ENCODE results near the gene MFN2.

Gene MFN2

DNA sequence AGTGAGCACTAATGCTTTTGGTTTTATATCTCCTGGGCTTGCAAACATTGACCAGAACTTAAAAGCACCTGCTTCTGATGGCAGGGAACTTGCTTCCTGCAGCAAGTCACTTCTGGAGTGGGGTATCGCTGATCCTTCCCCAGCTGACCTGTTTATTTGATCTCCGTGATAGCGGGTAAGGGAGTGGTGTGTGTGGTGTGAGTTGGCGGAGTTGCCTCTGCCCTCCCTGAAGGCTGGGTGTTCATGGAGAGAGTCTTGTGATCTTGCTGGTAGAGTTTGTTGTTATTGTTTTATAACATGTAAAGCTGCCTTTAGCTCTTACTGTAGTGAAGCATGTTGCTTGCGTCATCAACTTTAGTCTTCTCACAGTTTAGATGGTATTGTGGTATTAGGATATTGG is 3.9 kb downstream of the MFN2 start:
- Histone ChIP-seq H2BK12ac (ENCODE audit: low read length) (no peak overlapping the region), H2BK120ac (ENCODE audit: insufficient read depth, low read length, poor library complexity) (no peak overlapping the region), H3K23ac (ENCODE audit: low read length) (no peak overlapping the region), H3K4me2 (ENCODE audit: low read length) (no peak overlapping the region), H3K27me3 (ENCODE audit: insufficient read depth, low read length) (no peaks in the 10 kb centered on the region), H3K9me3 (ENCODE audit: insufficient read depth, low read depth, low read length) (no peaks in the 10 kb centered on the region), H3K14ac (ENCODE audit: low read length) (no peak overlapping the region), H3K4ac (ENCODE audit: low read depth, low read length) (no peak overlapping the region), H3K18ac (ENCODE audit: low read length) (no peak overlapping the region), H2AFZ (ENCODE audit: insufficient read depth, low read length, poor library complexity) (no peak overlapping the region), H3K4me3 (ENCODE audit: low read depth, low read length) (no peak overlapping the region), H4K12ac (ENCODE audit: low read depth, low read length) (no peak overlapping the region), H3K9ac (ENCODE audit: low read length) (no peak overlapping the region), H3K36me3 (ENCODE audit: control insufficient read depth in 1 of 2, insufficient read depth in 2 of 2, low read length in 2 of 2) (peaks cover 26 to 49% of the 10 kb centered on the region in 2 experiments), H2AK5ac (ENCODE audit: low read length) (no peak overlapping the region), H2BK5ac (ENCODE audit: low read depth, low read length, poor library complexity) (no peak overlapping the region), H3K79me1 (ENCODE audit: low read length) (peaks cover 4% of the 10 kb centered on the region), H3K4me1 (ENCODE audit: control insufficient read depth in 1 of 2, insufficient read depth in 2 of 2, low read length in 2 of 2) (peaks cover 8 to 12% of the 10 kb centered on the region in 2 experiments), H3K79me2 (ENCODE audit: control insufficient read depth, insufficient read depth, low read length, poor library complexity) (peaks cover 7% of the 10 kb centered on the region), H4K91ac (ENCODE audit: low read depth, low read length) (no peak overlapping the region), H4K8ac (ENCODE audit: low read depth, low read length) (no peak overlapping the region), H3K27ac (ENCODE audit: low read depth, low read length) (no peak overlapping the region)
- no CpG with 5 or more reads among the region's 5 CpGs for WGBS (ENCODE audit: extremely low coverage, insufficient coverage, insufficient read length)
- DNase-seq = no peak

DNA sequence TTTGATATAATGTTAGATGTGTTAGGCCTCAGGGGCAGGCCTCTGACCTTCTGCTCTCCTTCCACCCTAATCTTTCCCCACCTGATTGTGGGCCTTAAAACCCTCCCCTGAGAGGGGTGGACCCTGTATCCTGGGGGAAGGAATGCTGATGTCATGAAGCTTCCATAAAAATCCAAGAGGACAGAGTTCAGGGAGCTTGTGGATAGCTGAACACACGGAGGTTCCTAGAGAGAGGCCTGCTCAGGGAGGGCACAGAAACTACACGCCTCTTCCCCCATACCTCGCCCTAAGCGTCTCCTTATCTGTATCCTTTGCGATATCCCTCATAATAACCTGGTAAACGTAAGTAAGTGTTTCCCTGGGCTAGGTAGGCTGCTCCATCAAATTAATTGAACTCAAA is 4.3 kb downstream of the MFN2 start:
- Histone ChIP-seq H3K4me2 (ENCODE audit: low read length) (no peak overlapping the region), H3K4ac (ENCODE audit: low read depth, low read length) (no peak overlapping the region), H3K27ac (ENCODE audit: low read depth, low read length) (no peak overlapping the region), H3K9me3 (ENCODE audit: insufficient read depth, low read depth, low read length) (no peaks in the 10 kb centered on the region), H3K36me3 (ENCODE audit: control insufficient read depth in 1 of 2, insufficient read depth in 2 of 2, low read length in 2 of 2) (peaks cover 29 to 52% of the 10 kb centered on the region in 2 experiments), H2BK12ac (ENCODE audit: low read length) (no peak overlapping the region), H2AFZ (ENCODE audit: insufficient read depth, low read length, poor library complexity) (no peak overlapping the region), H3K4me3 (ENCODE audit: low read depth, low read length) (no peak overlapping the region), H3K23ac (ENCODE audit: low read length) (no peak overlapping the region), H2BK120ac (ENCODE audit: insufficient read depth, low read length, poor library complexity) (no peak overlapping the region), H3K79me1 (ENCODE audit: low read length) (peaks cover 4% of the 10 kb centered on the region), H3K9ac (ENCODE audit: low read length) (no peak overlapping the region), H3K14ac (ENCODE audit: low read length) (no peak overlapping the region), H3K27me3 (ENCODE audit: insufficient read depth, low read length) (no peaks in the 10 kb centered on the region), H4K12ac (ENCODE audit: low read depth, low read length) (no peak overlapping the region), H2AK5ac (ENCODE audit: low read length) (no peak overlapping the region), H2BK5ac (ENCODE audit: low read depth, low read length, poor library complexity) (no peak overlapping the region), H3K18ac (ENCODE audit: low read length) (no peak overlapping the region), H3K4me1 (ENCODE audit: control insufficient read depth in 1 of 2, insufficient read depth in 2 of 2, low read length in 2 of 2) (peaks cover 5 to 8% of the 10 kb centered on the region in 2 experiments), H4K91ac (ENCODE audit: low read depth, low read length) (no peak overlapping the region), H3K79me2 (ENCODE audit: control insufficient read depth, insufficient read depth, low read length, poor library complexity) (peaks cover 7% of the 10 kb centered on the region), H4K8ac (ENCODE audit: low read depth, low read length) (no peak overlapping the region)
- WGBS (ENCODE audit: extremely low coverage, insufficient coverage, insufficient read length) = no CpG with 5 or more reads among the region's 6 CpGs
- DNase-seq = no peak

DNA sequence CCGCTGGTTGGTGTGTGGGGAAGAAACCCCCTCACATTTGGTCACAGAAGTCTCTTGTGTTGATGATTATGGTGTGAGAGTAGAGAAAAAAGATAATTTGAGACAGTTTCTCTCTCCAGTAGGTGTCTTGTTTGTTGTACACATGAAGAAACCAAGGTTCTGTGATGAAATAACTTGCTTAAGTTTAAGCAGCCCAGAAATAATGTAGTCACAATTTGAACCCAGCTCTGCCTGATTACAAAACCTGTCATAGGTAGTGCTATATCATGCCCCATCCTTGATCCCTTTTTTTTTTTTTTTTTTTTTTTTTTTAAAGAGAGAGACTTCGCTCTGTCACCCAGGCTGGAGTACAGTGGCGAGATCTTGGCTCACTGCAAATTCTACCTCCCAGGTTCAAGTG is 4.9 kb downstream of the MFN2 start:
- WGBS (ENCODE audit: extremely low coverage, insufficient coverage, insufficient read length) = no CpG with 5 or more reads among the region's 3 CpGs
- no peak for DNase-seq
- H3K14ac ChIP-seq (ENCODE audit: low read length) = no peak overlapping the region

DNA sequence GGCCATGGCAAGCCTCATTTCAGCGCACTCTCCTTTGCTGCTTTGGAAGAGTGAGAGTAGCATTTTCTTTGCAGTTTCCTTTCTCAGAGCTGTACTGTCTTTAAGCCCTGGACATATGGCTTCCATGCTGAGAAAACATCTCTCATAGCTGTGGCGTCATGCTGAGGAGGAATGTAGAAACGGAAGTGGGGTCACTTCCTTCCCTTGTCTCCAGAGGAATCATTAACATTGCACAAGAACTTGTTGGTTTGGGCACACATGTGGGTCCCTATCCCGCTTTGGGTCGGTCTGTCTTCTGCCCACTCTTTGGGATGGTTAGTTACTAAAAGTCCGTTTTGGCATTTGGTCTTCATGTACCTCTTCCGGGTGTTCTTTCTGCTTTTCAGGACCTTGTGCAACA is 5.6 kb downstream of the MFN2 start:
- no peak overlapping the region for H2BK120ac ChIP-seq (ENCODE audit: insufficient read depth, low read length, poor library complexity)
- no peak overlapping the region for H2BK5ac ChIP-seq (ENCODE audit: low read depth, low read length, poor library complexity)
- H3K4me3 ChIP-seq (ENCODE audit: low read depth, low read length) = no peak overlapping the region
- H4K91ac ChIP-seq (ENCODE audit: low read depth, low read length) = no peak overlapping the region
- H3K4me1 ChIP-seq (ENCODE audit: control insufficient read depth in 1 of 2, insufficient read depth in 2 of 2, low read length in 2 of 2) = peaks cover 6 to 10% of the 10 kb centered on the region in 2 experiments
- no peaks in the 10 kb centered on the region for H3K27me3 ChIP-seq (ENCODE audit: insufficient read depth, low read length)
- H2AFZ ChIP-seq (ENCODE audit: insufficient read depth, low read length, poor library complexity) = no peak overlapping the region
- no peak overlapping the region for H3K14ac ChIP-seq (ENCODE audit: low read length)
- H4K8ac ChIP-seq (ENCODE audit: low read depth, low read length) = no peak overlapping the region
- H4K12ac ChIP-seq (ENCODE audit: low read depth, low read length) = no peak overlapping the region
- H3K27ac ChIP-seq (ENCODE audit: low read depth, low read length) = no peak overlapping the region
- H3K4me2 ChIP-seq (ENCODE audit: low read length) = no peak overlapping the region
- no peak overlapping the region for H2BK12ac ChIP-seq (ENCODE audit: low read length)
- peak overlapping the region; percentile 69 for H3K4ac ChIP-seq (ENCODE audit: low read depth, low read length)
- no peaks in the 10 kb centered on the region for H3K9me3 ChIP-seq (ENCODE audit: insufficient read depth, low read depth, low read length)
- WGBS (ENCODE audit: extremely low coverage, insufficient coverage, insufficient read length) = no CpG with 5 or more reads among the region's 7 CpGs
- no peak overlapping the region for H3K23ac ChIP-seq (ENCODE audit: low read length)
- no peak overlapping the region for H2AK5ac ChIP-seq (ENCODE audit: low read length)
- H3K79me1 ChIP-seq (ENCODE audit: low read length) = no peaks in the 10 kb centered on the region
- peaks cover 40 to 63% of the 10 kb centered on the region in 2 experiments for H3K36me3 ChIP-seq (ENCODE audit: control insufficient read depth in 1 of 2, insufficient read depth in 2 of 2, low read length in 2 of 2)
- H3K18ac ChIP-seq (ENCODE audit: low read length) = no peak overlapping the region
- H3K79me2 ChIP-seq (ENCODE audit: control insufficient read depth, insufficient read depth, low read length, poor library complexity) = peaks cover 4% of the 10 kb centered on the region
- DNase-seq = no peak
- H3K9ac ChIP-seq (ENCODE audit: low read length) = no peak overlapping the region

More for the DNA sequence above, 4.9 kb downstream of the MFN2 start:
- Histone ChIP-seq H3K4me2 (ENCODE audit: low read length) (no peak overlapping the region), H4K12ac (ENCODE audit: low read depth, low read length) (no peak overlapping the region), H3K9ac (ENCODE audit: low read length) (no peak overlapping the region), H3K9me3 (ENCODE audit: insufficient read depth, low read depth, low read length) (no peaks in the 10 kb centered on the region), H3K4me3 (ENCODE audit: low read depth, low read length) (no peak overlapping the region), H3K36me3 (ENCODE audit: control insufficient read depth in 1 of 2, insufficient read depth in 2 of 2, low read length in 2 of 2) (peaks cover 35 to 58% of the 10 kb centered on the region in 2 experiments), H2BK5ac (ENCODE audit: low read depth, low read length, poor library complexity) (no peak overlapping the region), H3K23ac (ENCODE audit: low read length) (no peak overlapping the region), H2AFZ (ENCODE audit: insufficient read depth, low read length, poor library complexity) (no peak overlapping the region), H3K27me3 (ENCODE audit: insufficient read depth, low read length) (no peaks in the 10 kb centered on the region), H3K4me1 (ENCODE audit: control insufficient read depth in 1 of 2, insufficient read depth in 2 of 2, low read length in 2 of 2) (peaks cover 4 to 7% of the 10 kb centered on the region in 2 experiments), H2AK5ac (ENCODE audit: low read length) (no peak overlapping the region), H3K4ac (ENCODE audit: low read depth, low read length) (no peak overlapping the region), H3K18ac (ENCODE audit: low read length) (no peak overlapping the region), H3K79me2 (ENCODE audit: control insufficient read depth, insufficient read depth, low read length, poor library complexity) (peaks cover 7% of the 10 kb centered on the region), H2BK120ac (ENCODE audit: insufficient read depth, low read length, poor library complexity) (no peak overlapping the region), H4K8ac (ENCODE audit: low read depth, low read length) (no peak overlapping the region), H2BK12ac (ENCODE audit: low read length) (no peak overlapping the region), H3K27ac (ENCODE audit: low read depth, low read length) (no peak overlapping the region), H4K91ac (ENCODE audit: low read depth, low read length) (no peak overlapping the region), H3K79me1 (ENCODE audit: low read length) (peaks cover 4% of the 10 kb centered on the region)
